Epithelial cell of proximal tubule (primary cell): ENCODE results near the gene CRPPA. TPM values are rescaled to one million over a fixed set of nuclear protein-coding genes. Genes with fewer than 3 reads are reported as not detected.

Experiments
- DNase-seq: peaks from one replicate; pipeline ENCODE4 v3.0.0-alpha.2; 2011; ENCODE audit warnings: low read depth
- H3K4me3 ChIP-seq: 2 replicates; pipeline ENCODE4 v1.5.1; 2011; ENCODE audit warnings: low read depth, mild to moderate bottlenecking, low read length
- total RNA-seq: library from RNA; depleted of rRNA; stranded (reverse); fragments of >200 nt; gene quantifications from 2 replicates; pipeline ENCODE4 v1.2.3, GENCODE V29; 2015
- TF ChIP-seq, protein P1 (sequence below): conservative IDR thresholded peaks from 2 replicates; pipeline ENCODE4 v1.5.1; 2012; ENCODE audit warnings: low read depth, mild to moderate bottlenecking, low read length

The CRPPA gene
- total RNA-seq, 1 donor from 2014 or later = 0.52 TPM

DNA sequence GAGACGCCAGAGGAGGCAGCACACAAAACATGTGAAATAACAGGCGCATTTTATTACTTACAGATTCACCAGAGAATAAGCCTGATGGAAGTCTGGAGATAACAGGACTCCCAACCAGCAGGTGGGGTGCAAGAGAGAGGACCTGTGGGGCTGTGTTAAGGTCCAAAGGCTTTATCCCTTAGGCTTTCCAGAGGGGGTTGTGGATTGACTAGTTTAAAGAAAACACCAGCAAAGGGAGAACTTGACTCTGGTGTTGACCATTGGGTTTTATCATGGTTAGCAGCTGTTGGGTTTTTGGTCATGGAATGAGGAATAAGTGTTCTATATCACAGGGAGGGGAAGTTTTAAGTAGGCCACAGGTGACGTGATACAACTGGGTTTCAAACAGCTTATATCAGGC, 1.6 kb upstream of the CRPPA start:
- DNase-seq = no peak
- TF ChIP-seq, protein P1, sequence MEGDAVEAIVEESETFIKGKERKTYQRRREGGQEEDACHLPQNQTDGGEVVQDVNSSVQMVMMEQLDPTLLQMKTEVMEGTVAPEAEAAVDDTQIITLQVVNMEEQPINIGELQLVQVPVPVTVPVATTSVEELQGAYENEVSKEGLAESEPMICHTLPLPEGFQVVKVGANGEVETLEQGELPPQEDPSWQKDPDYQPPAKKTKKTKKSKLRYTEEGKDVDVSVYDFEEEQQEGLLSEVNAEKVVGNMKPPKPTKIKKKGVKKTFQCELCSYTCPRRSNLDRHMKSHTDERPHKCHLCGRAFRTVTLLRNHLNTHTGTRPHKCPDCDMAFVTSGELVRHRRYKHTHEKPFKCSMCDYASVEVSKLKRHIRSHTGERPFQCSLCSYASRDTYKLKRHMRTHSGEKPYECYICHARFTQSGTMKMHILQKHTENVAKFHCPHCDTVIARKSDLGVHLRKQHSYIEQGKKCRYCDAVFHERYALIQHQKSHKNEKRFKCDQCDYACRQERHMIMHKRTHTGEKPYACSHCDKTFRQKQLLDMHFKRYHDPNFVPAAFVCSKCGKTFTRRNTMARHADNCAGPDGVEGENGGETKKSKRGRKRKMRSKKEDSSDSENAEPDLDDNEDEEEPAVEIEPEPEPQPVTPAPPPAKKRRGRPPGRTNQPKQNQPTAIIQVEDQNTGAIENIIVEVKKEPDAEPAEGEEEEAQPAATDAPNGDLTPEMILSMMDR = peak; percentile 21
- H3K4me3 ChIP-seq = no peak overlapping the region

DNA sequence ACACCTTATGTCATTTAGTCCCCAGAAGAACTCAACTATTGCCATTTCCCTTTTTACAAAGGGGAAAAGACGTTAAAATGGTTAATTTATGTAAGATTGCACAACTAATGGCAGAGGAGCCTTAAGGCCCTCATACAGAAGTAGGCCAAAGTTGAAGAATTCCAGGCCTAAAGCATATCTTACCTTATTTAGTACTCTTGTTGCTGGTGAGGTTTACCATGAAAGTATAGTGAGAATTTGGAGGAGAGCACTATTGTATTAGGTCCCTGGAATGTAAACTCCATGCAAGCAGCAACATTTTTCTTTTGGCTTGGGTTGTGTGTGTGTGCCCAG, 731 bp upstream of the CRPPA start:
- DNase-seq = no peak
- no peak overlapping the region for H3K4me3 ChIP-seq
- TF ChIP-seq, protein P1 = no peak

DNA sequence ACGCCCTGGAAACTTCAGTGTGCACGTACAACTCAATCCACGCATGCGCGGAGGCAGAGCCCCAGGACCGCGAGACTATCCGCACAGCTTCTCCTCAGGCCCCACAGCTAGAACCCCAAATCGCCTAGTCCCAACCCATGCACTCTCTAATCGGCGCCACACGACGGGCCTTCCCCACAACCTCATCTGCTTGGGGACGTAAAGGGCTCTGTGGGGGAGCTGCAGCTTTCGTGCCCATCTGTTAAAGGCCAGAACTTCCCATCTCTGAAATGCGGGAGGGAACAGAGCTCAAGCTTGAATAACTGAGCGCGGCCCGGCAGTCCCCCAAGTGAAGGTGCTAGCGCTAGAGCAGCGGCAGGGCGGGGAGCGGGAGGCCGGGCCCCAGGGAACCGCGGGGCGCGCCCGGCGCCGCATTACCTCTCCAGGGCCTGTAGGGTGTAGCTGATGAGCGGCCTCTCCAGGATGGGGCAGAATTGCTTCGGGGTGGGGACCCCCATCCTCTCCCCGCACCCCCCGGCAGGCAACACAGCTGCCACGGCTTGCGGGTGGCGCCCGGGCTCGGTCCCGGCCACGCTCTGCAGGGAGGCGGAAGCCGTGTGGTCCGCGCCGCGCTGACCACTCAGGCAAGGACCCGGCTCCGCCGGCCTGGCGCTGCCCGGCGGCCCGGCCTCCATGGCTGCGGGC, 547 bp downstream of the CRPPA start:
- TF ChIP-seq, protein P1 = peak; percentile 25
- DNase-seq = peak; percentile 66

DNA sequence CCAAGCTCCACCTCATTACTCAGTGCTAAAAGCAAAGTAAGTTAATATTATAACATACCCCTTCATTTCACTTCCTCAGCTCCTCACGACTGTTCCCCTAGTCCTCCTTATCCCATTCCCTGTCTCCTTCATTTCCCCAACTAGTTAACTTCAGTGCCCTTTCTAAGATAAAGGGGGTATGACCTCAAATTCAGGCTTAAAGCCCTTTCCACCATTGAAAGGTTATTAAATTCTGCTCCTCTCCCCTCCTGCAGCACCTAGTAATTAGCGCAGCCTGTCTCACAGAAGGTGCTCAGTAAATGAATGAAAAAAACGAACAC, 1.0 kb downstream of the CRPPA start:
- TF ChIP-seq, protein P1 = no peak
- H3K4me3 ChIP-seq = peak overlapping the region; percentile 68
- no peak for DNase-seq

More for the DNA sequence above, 547 bp downstream of the CRPPA start:
- H3K4me3 ChIP-seq = peak overlapping the region; percentile 68

DNA sequence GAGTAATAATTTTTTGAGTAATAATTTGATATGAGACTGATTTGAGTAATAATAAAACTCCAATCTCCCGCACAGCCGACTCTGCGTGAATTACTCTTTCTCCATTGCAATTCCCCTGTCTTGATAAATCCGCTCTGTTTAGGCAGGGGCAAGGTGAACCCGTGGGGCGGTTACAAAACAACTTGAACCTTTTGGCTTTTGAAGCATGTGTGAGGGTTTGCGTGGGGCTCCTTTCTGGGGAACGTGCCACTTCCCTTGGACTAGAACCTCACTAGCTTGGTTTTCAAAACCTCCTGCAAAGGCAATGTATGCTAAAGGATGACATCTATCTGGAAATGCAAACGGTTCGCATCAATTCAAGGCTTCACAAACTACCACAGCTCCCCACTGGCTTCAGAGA, 1.5 kb downstream of the CRPPA start:
- peak overlapping the region; percentile 68 for H3K4me3 ChIP-seq
- TF ChIP-seq, protein P1 = no peak
- no peak for DNase-seq

DNA sequence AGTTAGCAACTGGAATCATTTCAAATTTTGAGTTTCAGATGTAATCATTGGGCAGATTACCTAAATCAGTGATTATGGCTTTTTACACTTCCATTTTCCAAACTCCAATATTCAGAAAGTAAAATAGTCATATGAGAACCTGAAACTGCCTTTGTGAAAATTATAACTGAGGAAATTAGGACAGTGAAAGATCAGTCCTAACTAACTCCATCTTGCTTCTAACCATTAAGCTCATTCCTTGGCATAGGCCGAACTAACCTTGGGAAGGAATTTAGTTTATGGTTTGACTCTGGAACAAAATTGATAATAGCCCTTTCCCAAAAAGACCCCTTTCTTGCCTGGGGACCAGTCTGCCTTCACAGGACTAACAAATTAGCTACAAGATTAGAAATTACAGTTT, 2.2 kb downstream of the CRPPA start:
- H3K4me3 ChIP-seq = no peak overlapping the region
- DNase-seq = no peak
- TF ChIP-seq, protein P1 = no peak

DNA sequence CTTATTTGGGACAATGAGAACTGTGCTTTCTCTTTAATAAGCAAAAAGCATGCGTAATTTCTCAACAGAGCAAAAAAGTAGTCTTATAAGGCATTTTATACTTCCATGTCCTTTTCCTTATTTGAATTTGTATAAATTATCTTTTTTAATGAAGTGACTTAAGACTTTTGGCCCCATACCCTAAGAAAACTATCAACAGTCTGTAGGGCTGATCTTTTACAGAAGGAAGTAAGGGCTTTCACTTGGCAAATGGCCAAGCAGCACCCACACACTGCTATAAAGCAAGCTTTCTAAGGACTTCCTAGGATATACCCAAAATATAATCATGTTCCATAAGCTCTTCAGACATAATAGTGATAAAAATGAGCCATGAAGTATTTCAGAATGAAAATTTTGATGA, 3.4 kb downstream of the CRPPA start:
- no peak for DNase-seq
- H3K4me3 ChIP-seq = no peak overlapping the region
- TF ChIP-seq, protein P1 = no peak
